NCI-H2081 treated with DMSO at 0.1 percent for 48 hours (cell line): Measurements from ENCODE around the gene ENOX1.

Source experiments
- DNase-seq: peaks from one replicate; lab custom pipeline; 2025; lab: John Stamatoyannopoulos, UW

ENOX1 gene

DNA sequence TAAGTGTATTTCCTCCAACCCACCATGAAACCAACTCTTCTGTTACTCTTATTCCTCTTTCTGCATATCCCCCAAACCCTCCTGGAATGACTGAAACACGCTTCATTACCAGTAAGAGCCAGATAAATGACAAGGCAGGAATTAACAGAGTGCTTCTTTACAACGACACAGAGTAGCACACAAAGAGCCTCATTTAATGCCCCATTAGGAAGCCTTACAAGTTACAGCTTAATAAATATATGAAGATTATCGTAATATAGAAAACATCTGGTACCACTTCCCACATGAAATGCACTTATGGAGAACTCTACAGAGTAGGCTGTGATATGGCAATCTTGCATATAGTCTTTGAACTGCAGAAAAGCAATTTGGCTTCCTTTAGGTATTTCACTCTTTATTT is 116.8 kb downstream of the ENOX1 start:
- DNase-seq: no peak

DNA sequence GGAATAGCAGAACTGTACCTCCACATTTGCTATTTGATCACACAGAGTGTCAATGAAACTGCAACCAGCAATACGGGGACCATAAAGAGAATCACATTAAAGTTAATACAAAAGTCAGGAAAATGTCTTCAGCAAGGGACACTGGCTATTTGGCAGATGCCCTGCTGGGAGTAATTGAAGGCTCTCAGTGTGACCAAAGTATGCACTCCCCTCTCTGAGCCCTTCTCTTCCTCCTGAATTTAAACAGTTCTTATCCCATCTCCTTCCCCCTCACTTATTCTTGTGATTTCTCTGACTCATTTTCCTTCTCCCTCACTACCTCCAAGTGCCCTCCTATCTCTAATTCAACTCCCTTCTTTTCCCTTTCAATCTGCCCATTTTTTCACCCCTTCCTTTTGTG is 117.7 kb downstream of the ENOX1 start:
- no peak for DNase-seq

DNA sequence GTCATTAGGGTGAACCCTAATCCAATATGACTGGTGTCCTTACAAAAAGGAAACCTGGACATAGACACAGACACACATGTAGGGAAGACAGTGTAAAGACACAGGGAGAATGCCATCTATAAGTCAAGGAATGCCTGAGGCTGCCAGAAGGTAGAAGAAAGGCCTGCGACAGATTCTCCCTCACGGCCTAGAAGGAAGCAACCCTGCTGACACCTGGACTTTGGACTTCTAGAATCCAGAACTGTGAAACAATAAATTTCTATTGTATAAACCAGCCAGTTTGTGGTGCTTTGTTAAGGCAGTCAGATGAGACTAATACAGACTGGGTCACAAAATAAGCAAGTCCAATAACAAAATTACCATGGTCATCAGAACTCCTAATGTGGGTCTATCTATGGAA is 120.4 kb downstream of the ENOX1 start:
- DNase-seq: no peak

DNA sequence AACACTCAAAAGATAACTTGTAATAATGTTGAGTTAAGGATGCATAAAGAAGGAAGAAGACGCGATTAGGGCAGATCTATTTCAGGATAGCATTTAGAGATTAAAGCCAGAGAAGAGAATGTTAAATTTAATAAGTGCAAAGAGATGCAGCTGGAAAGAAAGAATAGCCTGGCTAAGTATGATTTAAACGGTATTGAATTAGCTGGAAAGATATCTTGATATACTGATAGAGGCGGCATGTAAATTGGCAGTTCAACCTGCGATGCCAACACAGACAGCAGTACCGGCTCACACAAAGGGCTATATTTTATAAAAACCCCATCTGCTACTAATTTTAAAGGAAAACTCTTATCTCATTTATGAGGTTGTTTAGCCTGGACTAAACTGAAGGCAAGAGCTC is 121.4 kb downstream of the ENOX1 start:
- no peak for DNase-seq

DNA sequence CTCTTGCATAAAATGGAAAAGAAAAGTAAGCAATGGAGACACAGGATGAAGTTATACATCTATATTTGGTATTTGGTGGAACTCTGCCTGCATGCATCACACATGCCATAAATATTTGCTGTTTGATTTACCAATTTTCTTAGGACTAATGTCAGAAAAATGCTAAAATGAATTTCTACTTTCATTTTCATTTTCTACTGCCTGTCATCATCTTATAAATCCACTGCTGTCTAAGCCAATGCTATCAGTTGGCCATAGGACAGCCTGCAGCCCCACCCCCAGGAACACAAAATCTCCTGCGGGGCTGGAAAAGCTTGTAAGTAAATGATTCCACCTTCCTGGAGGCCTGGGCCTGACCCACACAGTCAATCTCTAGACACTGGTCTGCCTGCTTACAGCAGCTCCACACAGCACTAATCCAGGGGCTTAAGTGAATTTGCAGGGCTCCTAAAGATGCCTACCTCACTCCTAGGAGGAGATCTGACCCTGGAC is 122.0 kb downstream of the ENOX1 start:
- no peak for DNase-seq

DNA sequence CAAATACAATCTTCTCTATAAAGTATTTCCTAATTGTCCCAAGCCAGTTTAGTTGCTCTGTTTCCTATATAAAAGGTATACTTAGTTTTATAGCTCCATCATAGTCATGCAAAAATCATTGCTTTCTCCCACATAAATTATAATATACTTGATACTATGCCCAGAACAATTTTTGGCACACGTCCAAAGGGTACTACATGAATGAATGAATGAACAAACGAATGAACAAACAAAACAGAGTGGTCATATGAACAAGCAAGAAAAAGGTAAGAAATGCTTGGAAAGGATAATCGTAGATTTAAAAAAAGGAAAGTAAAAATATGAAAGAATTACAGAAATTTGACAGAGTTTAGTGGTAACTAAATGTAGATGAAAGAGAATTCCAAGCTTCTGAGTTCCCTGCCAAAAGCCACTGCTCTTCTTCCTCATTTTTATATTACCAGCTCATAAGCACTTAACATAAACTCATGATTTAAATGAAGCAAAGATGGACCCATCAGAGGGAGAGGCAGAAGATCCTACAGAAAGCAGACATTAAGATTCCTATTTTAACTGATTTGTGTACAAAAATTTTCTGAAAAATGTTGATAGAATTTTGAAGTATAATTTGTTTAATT is 123.2 kb downstream of the ENOX1 start:
- DNase-seq: no peak

DNA sequence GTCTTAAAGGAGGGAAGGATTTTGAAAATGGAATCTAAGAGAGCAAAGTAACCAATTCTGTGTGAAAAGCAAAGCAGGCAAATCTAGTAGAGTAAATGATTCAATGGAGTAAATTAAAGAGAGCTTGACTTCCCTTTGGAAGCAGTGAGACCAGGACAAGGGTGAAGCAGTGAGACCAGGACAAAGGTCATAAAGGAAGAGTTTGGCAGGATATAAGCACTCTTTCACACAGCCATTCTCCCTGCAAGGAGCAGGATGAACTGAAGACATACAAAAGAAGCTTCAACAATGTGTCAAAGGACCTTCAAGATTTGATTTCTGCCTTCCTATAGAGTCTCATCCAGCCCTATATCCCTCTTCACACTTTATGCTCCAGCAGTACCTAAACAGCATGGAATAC is 123.8 kb downstream of the ENOX1 start:
- DNase-seq: no peak

DNA sequence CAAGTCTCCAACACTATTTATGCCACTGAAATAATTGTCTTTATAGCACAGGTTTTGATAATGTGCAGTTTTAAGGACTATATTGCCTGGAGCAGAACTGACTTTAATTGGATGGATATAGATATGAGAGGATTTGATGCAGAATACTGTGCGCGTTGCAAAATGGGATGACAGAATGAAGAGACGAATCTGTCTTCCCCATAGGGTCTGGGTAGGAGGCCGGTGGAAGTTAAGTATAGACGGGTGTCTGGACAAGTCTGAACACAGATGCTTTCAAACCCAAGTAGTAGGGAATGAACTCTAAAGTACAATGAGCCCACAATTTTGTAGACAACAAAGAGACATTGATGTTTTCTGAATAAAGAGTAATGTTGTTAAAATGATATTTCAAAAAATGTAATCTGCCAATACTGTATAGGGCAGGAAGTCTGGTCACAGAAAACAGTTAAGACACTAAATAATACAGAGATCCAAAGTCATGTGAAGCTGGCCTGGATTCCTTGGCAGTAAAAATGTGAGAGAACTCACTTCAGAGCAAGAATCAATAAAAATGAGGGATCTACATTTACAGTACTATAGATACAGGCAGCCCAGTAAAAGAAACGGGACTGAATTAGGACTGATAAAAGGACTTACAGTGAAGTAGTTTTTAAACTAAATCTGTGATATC is 125.5 kb downstream of the ENOX1 start:
- no peak for DNase-seq

DNA sequence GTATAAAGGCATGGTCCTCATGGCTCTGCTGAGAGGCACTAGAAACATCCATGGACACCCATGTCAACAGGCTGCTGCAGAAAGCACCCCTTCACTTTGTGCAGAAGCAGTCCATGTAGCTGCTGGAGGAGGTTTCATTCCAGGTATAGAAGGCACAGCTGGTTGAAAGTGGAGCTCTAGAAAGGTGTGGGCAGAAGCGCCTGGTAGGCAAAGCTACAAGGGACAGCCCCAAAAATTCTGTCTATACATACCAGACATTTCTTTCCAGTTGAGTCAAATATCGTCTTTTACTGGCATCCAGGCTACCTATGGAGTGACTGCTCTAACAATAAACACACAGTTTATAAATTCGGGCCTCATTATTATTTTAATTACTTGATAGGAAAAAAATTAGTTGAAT is 129.3 kb downstream of the ENOX1 start:
- DNase-seq: no peak

DNA sequence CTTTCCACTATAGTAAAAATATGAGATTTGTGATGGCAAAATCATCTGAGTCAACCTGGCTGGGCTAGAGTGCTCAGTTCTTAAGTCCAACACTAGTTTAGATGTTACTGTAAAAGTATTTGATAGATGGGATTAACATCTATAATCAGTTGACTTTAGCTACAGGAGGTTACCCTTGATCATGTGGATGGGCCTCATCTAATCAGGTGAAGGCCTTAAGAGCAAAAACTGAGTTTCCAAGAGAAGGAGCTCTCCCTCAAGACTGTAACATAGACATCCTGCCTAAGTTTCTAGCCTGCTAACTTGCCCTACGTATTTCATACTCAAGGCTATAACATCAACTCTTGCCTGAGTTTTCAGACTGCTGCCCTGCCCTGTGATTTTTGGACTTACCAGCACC is 132.8 kb downstream of the ENOX1 start:
- DNase-seq: no peak

DNA sequence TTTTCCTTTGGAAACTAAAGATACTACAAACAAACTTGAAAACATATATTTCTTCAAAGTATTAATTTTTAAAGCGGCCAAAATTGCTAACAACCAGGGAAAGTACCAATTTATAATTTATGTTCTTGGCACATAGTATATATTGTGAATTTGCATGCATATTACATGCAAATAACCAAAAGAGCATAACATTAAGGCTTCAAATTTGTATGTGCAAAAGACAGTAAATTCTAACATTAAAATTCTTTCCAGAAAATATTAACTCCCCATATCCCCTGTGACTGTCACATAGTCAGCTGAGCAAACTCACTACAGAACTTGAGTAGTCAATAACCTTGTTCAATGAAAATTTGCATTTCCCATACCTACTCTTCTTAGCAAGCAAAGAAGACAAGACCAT is 133.4 kb downstream of the ENOX1 start:
- DNase-seq: no peak

DNA sequence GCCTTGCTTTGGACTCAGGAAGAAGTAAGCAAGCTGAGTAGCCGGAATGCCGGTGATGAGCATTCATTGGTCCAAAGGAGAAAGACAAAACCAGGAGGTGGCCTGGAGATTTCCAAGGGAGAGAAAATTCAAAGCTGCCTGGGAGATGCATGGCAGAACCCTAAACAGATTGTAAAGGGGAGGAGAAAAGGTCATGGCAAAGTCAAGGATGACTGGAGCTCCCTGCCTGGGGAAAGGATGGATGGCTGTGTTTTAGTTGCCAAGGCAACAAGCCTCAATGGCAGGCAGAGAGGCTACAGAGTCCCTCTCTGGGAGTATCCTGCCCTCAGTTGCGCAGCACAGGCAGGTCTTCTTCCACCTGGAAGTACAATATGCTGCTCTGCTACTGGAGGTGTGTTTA is 134.0 kb downstream of the ENOX1 start:
- no peak for DNase-seq

DNA sequence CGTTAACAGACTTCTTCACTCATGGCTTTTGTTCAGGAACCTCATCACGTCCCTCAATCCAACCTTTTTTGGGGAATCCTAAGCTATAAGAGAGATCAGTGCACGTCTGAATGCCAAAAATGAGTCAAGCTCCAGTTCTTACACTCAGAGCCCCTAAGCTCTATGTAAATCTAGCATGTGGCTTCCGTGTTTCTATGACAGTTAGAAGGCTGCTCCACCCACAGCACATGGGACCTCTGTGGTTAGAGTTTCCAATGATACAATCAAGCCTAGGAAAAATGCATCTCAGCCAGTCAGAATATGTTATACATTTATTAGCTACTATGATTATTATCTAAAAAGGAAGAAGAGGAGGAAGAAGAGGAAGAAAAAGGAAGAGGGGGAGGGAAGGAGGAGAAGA is 135.9 kb downstream of the ENOX1 start:
- DNase-seq: no peak

DNA sequence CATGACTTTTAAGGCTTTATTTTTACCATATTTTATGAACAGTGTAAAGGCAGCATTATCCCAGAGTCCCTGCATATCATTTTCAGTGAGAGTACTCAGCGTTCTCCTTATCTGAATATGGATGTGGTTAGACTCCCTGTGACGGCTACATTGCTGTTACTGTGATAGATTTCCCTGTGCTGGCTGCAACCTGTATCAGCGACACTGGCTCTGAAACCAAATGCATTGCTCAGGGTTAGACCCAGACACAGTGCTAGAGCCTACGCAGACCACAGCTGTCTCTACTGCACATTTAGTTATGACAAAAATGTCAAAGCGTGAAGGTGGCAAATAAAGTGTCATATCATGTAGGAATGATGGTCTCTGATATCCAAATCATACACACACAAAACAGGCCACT is 138.0 kb downstream of the ENOX1 start:
- no peak for DNase-seq

DNA sequence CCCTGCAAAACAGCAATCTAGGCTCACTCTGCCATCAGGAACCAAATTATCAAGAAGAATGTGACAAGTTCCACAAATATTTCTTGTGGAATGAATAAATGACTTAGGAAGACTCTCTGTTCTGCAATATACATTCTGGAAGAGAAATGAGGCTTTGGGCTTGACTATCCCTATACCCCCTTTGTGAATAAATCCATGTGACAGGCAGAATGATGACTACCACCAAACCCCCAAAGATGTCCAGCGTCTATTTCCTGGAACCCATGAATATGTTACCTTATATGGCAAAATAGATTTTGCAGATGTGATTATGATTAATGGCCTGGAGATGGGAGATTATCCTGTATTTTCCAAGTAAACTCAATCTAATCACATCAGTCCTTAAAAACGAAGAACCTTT is 139.3 kb downstream of the ENOX1 start:
- DNase-seq: no peak

DNA sequence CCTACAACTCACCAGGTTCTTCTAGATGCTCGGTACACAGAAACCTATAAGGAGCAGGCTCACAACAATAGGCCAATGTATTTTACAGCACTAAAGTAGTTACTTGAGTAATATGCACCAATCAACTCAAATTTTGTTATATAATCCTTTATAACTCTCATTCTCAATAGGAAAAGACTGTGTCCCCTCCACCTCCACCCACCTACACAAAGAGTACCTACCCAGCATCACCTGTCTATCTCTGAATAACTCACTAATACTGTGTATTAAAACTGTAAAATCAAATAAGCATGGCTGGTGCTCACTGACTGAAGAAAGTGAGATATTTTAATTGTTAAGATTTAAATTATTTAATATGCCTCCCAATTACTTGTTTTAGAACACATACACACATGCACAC is 146.3 kb downstream of the ENOX1 start:
- DNase-seq: no peak

DNA sequence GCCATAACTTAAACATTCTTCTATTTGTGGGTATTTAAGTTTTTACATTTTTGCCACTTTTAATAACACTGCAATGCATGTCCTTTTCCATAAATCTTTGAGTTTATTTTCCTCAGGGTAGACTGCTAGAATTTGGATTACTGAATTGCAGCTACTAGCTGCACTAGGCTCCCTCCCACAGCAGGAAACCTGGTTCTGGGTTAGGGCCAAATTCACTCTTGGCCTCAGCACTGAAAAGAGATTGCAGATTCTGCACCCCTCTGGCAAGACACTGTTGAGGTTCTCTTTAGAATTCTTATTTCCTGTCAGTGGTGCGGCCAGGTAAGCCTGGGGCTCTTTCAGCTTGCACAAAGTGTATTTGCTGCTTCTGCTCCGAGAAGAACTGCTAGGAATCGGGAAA is 155.7 kb downstream of the ENOX1 start:
- no peak for DNase-seq

DNA sequence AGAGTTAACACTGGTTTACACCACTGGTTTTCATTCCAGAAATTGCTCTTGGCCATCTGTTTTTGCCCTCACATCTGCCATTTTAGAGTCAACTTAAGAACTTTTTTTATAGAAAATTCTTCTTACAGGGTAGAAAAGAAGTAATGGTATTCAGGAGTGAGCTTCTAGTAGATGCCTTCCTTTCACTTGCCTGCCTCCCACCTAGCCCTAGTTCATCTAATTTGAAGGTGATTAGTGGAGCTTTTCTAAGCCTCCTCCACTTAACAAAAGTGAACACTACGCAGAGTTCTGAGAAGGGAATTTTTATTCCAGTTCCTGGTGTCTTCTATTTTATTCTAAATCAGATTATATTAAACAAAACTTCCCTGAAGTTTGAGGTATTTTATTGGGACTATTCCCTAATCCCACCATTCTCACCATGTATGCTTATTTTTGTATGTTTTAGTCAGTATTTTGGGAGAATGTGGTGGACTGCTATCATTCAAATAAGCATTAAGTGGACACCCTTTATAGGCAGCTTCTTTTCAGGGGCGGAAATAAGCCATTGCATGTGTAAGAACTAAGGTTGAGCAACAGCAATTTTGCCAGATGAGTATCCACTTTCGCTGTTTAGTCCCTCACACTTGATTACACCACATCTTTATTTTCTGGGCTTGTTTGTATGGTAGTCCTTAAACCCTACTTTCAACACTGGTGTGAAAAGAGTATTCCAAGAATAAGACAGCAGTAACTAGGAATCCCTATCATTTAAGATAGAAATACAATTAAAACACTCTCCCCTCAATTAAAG is 156.9 kb downstream of the ENOX1 start:
- no peak for DNase-seq

DNA sequence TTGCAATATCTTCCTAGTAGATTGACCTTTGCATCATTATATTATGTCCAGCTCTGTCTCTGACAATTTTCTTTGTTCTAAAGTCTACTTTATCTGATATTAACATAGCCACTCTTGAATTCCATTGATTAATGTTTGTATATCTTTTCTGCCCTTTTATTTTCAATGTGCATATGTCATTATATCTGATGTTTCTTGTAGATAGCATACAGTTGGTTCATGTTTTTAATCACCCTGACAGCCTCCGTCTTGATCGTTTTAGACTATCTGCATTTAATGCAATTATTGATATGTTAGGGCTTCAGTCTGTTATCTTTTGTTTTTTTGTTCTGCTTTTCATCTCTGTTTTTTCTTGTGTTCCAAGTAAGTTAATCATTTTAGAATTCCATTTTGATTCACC is 159.8 kb downstream of the ENOX1 start:
- no peak for DNase-seq

DNA sequence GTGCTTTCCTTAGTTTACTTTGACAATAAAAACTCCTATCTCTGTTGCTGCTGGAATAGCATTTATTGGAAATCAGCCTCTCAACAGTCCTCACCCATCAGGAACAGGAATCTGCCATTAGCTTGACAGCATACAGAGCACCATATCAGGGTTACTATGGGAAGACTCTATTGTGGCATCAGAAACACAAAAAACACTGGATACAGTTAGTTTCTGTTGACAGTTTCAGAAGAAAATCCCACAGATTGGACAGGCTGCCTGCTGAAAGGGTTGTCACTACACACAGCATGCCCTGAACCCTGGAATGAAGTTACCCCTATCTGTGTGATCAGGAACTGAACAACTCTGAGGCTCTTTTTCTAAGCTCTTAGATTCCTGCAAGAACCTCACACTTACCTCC is 172.7 kb downstream of the ENOX1 start:
- DNase-seq: no peak

DNA sequence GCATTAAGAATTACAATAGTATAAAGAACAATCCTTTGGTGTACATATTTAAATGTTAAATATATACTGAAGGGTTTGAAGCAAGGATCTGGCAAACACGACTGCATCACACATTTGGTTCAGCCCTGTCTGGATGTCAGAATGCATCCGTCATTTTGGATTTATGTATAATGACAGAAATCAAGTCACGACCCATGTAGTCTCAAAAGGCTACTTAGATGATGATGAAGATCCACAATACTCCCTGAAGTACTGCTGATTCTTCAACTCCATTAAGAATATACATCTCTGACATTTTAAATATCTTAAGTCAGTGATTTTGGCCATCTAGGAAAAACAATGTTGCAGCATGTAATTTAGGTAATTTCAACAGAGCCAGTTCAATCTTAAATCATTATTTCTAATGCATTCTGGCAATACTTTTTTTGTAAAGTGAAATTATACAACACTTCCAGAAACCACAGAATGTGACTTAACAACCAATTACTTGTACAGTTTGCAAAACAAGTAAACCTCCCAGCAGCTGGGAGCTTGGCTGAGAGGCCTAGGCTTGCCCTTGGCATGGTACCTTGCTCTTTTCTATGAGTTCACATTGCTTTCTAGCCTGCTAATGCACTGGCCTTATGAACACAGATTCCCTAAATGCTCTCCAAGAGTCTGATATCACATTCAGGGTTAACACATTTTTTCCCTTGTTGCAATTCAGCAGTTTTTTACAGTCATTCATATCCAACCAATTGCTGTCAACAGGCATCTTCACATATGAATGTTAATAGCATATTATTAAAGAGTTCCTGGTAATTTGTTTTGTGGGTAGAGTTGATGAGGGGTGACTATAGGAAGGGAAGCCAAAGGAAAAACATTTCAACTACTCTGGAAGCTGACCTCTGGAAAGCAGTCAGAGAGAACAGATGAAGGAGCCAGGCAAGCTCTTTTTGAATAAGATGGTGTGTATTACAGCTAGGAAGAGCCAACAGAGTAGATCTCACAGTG is 175.2 kb downstream of the ENOX1 start:
- no peak for DNase-seq
